NCI-H1417 (cell line): ENCODE results near the gene BMP8B.
"Not testable (repeated sequence)": the region's sequence is repeated elsewhere in the genome, so short reads cannot be mapped to it uniquely, and the experiment has no call there.

Source experiments
- DNase-seq, 3 experiments: peaks; one replicate each; lab custom pipeline; 2025; lab: John Stamatoyannopoulos, UW

Gene BMP8B

DNA sequence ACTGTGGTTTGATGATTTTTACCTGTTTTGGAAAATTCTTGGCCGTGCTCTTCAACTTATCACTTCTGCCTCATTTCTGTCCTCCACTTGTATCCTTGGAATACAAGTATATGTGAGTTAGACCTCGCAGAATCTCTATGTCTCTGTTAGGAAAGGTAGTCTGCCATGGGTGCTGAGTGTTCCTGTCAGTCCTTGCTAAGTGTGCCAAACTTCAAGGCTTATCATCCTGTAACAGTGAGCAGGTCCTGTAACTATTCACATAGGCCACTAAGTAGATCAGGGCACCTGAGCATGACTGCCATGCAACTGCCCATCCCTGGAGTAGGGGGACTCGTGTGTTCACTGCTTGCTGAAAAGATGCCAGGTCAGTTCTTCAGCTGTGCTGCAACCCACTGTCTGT is 24.2 kb upstream of the BMP8B start:
- no peak for DNase-seq

DNA sequence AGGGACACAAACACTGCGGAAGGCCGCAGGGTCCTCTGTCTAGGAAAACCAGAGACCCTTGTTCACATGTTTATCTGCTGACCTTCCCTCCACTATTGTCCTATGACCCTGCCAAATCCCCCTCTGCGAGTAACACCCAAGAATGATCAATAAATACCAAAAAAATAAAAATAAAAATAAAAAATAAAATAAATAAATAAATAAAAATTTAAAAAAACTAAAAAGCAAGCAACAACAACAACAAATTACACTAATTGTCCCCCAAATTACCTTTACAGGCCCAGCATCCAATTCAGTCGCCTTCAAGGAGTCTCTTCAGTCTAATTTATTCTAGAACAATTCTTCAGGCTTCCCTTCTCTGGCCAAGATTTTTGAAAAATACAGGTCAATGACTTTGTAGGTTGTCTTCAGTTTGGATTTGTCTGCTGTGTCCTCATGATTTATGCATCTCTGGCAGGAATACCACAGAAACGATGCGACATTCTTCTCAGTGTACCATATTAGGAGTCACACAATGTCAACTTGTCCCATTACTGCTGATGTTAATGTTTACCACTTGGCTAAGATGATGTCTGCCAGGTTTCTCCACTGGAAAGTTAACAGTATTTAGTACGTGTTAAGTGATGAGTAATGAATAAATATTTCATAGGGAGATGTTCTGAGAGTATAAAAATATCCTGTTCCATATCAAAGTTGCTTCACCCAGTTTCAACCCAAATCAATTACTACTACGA is 20.3 kb upstream of the BMP8B start:
- DNase-seq: no peak

DNA sequence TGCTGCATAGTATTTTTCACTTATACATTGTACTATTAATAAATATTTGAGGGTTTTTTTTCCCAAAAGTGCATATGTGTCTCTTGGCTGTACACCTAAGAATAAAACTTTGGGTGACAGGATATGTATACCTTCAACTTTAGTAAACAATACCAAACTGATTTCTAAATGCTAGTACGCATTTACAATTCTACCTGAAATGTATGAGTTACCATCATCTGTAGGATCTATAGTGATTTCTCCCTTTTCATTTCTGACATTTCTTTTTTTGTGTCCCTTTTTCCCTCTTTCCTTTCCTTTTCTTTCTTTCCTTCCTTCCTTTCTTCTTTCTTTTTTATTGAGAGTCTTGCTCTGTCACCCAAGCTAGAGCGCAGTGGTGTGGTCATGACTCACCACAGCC is 16.7 kb upstream of the BMP8B start:
- no peak for DNase-seq

DNA sequence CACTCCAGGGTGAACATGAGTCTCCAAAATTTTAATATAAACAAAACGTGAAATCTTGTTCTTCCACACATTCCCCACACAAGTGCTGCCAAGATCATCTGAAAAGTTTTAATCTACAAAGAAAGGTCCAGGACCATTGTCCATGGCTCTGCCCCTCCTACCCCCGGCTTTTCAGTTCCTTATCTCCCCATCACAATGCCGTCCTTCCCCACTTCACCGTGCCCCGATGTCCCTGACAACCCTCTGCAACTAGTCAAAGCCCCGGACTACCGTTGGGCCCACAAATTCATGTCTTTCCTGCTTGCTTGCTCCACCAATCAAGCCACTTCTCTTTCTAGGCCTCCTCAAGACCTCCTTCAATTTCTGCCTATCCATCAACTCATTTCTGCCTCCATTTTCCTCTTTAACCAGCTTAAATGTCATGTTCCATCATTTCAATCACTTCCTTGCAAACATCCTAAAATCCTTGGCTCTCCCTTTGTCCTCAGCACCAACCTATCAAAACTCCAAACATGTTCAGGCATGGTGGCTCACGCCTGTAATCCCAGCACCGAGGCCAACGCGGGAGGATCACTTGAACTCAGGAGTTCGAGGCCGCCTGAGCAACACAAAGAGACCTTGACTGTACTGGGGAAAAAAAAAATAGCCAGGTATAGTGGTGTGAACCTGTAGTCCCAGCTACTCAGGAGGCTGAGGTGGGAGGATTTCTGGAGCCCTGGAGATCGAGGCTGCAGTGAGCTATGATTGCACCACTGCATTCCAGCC is 14.0 kb upstream of the BMP8B start:
- DNase-seq: no peak

GRCh38 chr1:39800471-39800835 is 11.8 kb upstream of the BMP8B start:
- DNase-seq: no peak

- DNase-seq: peak; percentile 57 to 78 (median 69)
Measured at GRCh38 chr1:39799770-39800470, 11.3 kb upstream of the BMP8B start.

GRCh38 chr1:39798859-39799769 is 10.4 kb upstream of the BMP8B start:
- DNase-seq: peak; percentile 33 to 89 (median 74)

DNA sequence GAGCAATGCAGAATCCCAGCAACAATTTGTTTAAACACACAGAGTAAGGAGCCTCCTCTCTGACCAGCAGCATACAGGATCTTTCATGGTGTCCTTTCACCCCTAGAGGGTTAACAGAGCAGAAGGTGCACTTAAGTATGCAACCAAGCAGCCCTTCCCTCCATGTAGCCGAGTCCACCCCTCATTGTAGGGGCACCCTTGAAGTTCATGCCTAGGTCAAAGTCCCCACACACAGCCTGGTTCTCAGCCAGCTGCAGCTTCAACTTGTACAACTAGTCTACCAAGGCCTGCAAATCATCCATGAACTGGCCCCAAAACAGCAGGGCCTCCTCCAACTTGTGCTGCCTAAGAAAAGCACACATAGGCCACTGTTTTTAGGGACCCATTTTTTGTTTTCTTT is 7.0 kb upstream of the BMP8B start:
- no peak for DNase-seq

DNA sequence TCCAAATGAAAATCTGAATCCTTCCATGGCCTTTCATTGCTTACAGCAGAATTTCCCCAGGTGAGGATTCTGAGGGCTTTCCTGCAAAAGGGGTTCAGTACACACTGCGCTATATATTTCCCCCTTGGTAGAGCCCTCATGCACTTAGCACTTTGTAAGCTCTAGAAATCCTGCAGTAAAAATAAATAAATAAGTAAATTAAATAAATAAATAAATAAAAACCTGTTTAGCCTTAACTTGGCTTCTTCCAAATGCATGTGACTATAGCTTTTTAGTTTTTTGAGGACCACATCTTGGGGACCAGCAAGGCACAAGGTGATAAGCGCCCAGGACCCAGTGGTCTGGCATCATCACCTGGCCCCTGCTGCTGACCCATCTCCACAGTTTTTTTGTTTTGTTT is 3.2 kb upstream of the BMP8B start:
- DNase-seq: no peak

DNA sequence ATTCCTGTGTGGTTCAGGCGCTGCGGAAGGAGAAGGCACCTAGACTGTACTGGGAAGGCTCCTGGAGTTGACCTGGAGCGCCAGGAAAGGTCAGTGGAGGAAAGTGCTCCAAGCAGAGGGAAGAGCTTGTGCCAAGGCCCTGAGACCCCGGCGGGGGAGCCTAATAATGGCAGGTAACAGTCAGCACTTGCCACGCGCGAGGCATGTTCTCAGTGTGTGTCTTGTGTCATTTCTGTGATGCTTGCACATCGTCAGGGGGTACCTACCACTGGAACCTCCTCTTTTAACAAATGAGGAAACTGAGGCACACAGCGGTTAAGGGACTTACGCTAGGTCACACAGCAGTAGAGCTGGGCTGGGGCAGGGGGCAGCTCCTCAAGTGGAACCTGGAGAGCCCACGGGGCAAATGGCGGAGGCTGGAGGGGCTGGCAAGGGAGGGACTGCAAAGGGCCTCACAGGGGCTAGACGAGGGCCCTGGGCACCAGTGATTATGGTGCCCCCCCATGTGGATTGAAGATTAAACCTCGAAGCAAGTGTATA is 976 bp upstream of the BMP8B start:
- DNase-seq: no peak

DNA sequence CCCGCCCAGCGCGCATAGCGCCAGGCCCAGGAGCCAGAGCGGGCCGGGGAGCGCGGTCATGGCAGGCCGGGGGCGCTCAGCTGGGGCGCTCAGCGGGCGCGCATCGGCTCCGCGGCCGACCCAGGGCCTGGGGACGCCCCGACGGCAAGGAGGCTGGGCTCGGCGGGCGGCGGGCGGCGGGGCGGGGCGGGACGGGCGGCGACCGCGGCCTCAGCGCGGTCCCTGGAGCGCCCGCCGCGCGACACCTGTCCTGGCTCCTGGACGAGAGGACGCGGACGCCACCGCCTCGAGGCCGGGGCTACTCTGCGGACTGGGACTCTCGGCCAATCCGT is 273 bp downstream of the BMP8B start:
- no peak for DNase-seq

DNA sequence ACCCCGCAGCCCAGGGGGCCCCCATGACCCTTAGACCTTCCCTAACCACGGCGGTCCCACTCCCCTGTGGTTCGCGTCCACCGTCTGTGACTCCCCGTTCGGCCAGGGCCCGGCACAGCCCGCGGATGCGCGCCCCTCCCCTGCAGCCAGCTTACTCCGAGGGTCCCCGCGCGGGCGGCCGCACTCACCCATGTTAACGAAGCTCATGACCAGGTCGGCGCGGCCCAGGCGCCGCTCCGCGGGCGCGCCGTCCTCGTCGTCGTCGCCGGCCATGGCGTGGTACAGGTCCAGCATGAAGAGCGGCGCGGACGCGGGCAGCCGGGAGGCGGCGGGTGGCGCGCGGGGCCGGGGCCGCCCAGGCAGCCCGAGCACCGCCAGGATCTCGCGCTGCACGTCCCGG is 701 bp downstream of the BMP8B start:
- DNase-seq: peak in 2 of 3 experiments; percentile 22 to 39

DNA sequence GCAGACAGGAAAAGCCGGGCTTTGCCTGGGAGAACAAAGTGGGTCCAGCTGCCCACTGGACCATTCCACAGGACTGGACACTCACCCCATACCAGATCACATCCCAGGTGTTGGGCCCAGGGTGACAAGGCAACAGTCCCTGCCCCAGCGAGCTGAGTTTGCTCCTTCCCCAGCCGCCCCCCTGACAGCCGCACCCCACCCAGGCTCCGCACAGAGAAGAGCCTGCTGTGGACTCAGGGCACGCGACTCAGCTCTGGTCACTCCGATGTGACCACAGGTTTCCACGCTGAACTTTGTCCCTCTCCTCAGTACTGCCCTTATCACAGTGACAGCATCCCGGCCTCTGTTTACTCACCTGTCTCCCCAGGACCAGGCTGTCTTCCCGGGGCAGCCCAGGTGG is 1.2 kb downstream of the BMP8B start:
- DNase-seq: no peak

GRCh38 chr1:39787108-39787375 is 1.6 kb downstream of the BMP8B start:
- DNase-seq: not testable (repeated sequence)

- not testable (repeated sequence) for DNase-seq
Measured at GRCh38 chr1:39786303-39787107, 2.2 kb downstream of the BMP8B start.

GRCh38 chr1:39782685-39783084 is 6.0 kb downstream of the BMP8B start:
- not testable (repeated sequence) for DNase-seq

- DNase-seq: no peak
Measured at GRCh38 chr1:39782103-39782502, 6.6 kb downstream of the BMP8B start.

- DNase-seq: no peak
Measured at GRCh38 chr1:39781349-39781715, 7.3 kb downstream of the BMP8B start.

DNA sequence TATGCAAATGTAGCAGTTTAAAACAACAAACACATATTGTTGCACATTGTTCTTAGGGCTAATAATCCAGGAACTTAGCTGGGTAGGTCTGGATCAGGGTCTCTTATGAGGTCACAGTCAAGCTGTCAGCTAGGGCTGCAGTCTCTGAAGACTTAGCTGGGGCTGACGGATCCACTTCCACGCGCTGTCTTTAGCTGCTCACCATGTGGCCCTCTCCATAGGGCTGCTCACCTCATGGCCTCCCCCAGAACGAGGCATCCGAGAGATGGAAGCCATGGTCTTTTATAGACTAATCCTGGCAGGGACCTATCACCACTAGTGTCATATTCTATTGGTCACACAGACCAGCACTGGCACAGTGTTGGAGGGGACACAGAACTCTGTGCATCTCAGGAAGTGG is 8.8 kb downstream of the BMP8B start:
- DNase-seq: no peak

DNA sequence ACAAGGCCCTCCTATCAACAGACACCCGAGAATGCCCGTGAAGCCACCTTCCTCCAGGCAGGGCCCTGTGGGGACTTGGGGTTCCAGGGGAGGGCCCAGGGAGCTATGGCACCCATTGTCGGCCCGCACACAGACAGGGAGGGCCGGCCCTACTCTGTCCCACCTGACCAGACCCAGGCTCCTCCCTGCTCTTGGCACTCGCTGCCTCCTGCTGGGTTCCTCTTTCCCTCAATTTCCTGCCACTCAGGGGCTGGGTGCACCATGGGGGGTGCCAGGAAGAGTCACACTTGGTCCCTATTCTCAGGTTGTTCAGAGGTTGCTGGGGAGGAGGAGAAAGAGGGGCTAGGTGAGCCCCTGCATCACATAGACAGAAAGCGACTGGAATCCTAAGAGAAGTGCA is 9.5 kb downstream of the BMP8B start:
- DNase-seq: no peak

- DNase-seq: not testable (repeated sequence)
Measured at GRCh38 chr1:39778463-39779099, 10.1 kb downstream of the BMP8B start.
